HG02763 (cell line): ENCODE data around the gene DDIT3.
"Not testable (repeated sequence)": the region's sequence is repeated elsewhere in the genome, so short reads cannot be mapped to it uniquely, and the experiment has no call there.

Source experiments
- ATAC-seq: cut with Tn5 transposase; IDR thresholded peaks from one replicate; pipeline ENCODE4 v1.9.1; 2021; ENCODE audit warnings: mild to moderate bottlenecking, moderate library complexity; ENCODE audit not compliant: unreplicated experiment

DDIT3 gene

DNA sequence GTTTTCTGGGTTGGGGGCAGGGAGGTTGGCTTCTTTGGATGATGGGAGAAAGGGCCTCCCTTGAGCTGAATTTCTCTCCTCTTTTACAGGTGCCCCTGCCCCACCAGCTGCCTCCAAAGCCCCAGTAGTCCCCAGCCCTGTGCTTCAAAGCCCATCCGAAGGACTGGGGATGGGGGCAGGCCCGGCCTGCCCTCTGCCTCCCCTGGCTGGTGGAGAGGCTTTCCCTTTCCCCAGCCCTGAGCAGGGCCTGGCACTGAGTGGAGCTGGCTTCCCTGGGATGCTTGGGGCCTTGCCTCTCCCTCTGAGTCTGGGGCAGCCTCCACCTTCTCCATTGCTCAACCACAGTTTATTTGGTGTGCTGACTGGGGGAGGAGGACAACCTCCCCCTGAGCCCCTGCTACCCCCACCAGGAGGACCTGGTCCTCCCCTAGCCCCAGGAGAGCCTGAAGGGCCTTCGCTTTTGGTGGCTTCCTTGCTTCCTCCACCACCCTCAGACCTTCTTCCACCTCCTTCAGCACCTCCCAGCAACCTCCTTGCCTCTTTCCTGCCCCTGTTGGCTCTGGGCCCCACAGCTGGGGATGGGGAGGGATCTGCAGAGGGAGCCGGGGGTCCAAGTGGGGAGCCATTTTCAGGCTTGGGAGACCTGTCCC is 6.3 kb upstream of the DDIT3 start:
- ATAC-seq: no peak

DNA sequence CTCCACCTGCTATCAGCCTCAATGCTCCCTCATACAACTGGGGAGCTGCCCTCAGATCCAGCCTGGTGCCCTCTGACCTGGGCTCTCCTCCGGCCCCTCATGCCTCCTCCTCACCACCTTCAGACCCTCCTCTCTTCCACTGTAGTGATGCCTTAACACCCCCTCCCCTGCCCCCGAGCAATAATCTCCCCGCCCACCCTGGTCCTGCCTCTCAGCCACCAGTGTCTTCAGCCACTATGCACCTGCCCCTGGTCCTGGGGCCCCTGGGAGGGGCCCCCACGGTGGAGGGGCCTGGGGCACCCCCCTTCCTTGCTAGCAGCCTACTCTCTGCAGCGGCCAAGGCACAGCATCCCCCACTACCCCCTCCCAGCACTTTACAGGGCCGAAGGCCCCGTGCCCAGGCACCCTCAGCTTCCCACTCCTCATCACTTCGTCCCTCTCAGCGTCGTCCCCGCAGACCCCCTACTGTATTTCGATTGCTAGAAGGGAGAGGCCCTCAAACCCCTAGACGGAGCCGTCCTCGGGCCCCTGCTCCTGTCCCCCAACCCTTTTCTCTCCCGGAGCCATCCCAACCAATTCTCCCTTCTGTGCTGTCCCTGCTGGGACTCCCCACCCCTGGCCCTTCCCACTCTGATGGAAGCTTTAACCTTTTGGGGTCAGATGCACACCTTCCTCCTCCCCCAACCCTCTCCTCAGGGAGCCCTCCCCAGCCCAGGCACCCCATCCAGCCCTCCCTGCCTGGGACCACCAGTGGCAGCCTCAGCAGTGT is 5.5 kb upstream of the DDIT3 start:
- ATAC-seq: no peak

DNA sequence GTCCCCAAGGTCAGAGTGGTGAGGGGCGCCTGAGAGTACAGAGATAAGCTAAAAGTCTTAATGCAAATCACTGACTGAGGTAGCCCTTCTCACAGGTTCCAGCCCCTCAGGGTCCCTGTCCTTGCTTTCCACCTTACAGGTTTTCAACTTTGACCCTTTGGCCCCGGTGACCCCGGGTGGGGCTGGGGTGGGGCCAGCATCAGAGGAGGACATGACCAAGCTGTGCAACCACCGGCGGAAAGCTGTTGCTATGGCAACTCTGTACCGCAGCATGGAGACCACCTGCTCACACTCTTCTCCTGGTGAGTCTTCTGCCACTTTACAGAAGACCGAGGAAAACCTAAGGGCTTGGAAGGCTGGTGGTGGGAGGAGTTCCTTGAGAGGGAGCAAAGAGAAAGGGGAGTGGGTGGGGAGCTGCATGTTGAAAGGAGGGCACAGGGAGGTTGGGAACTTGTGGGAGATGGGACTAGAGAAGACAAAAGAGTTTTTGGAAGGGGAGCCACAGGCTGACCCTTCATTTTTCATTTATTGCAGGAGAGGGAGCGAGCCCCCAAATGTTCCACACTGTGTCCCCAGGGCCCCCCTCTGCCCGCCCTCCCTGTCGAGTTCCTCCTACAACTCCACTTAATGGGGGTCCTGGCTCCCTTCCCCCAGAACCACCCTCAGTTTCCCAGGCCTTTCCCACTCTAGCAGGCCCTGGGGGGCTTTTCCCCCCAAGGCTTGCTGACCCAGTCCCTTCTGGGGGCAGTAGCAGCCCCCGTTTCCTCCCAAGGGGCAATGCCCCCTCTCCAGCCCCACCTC is 4.7 kb upstream of the DDIT3 start:
- no peak for ATAC-seq

DNA sequence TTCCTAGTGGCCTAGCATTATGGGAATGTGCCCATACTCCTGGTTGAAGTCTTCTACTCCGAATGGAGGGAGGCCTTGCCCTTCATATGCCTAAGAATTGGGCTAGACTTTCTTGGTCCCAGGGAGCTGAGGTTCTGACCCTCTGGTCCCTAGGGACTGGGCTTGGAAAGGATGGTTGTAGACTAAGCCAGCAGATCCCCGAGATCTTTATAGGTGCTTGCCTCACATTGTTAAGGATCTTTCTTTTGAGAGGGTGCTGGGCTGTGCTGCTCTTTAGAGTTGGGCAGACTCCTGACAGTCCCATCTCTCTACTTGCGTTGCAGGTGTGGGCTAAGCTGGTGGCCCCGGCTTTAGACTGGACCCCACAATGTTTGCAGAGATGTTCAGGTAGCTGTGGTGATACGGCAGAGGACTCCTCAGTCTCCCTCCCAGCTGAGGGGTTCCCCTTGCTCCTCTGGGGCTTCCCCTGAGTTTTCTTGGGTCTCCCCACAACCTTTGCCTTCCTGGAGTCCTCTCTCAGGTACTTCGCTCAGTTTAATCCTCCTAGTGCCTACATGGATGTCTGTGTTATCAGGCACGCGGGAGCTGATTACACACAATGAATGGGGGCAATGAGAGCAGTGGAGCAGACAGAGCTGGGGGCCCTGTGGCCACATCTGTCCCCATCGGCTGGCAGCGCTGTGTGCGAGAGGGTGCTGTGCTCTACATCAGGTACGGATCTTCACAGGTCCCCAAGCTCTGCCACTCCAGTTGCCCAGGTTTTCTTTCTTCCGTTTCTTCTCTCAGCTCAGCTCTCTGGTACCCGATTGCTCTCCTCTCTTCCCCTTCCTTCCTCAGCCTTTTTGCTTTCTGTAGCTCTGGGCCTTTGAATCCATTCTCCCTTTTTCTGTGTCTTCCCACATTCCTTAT is 3.6 kb upstream of the DDIT3 start:
- no peak for ATAC-seq

DNA sequence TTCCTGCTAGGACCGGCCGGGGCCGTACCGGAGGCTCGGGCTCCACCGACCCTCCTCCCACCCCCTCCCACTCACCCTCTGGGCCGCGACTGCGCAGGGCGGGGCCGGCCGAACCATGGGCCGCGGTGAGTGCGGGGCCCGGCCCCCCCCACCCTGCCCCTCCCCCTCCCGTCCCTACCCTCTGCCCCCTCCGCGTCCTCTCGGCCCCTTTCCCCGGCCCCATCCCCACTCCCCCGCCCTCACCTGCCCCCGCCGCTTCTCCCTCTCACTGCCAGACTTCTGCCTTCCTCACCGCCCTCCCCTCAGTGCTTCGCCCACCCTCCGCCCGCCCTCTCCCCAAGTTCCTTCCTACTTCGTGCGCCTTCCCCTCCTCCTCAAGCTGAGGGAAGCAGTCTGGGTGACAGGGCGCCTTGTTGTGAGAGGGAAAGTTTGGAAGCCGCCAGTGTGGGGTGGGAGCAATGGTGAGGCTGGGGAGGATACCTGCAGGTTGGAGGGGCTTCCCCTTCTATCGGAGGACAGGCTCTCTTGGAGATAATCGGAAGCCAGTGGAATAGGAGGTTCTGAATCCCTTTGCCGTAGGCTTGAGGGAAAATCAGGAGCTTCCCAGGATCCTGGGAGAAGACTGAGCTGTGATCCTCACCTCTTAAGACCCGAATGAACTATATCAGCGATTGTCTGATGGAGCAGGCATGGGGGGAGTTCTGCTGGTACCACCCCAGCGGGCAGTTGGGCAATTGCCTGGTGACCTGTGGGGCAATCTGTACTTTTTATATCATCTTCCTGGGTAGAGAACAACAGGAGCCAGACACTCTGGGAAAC is 2.8 kb upstream of the DDIT3 start:
- no peak for ATAC-seq

DNA sequence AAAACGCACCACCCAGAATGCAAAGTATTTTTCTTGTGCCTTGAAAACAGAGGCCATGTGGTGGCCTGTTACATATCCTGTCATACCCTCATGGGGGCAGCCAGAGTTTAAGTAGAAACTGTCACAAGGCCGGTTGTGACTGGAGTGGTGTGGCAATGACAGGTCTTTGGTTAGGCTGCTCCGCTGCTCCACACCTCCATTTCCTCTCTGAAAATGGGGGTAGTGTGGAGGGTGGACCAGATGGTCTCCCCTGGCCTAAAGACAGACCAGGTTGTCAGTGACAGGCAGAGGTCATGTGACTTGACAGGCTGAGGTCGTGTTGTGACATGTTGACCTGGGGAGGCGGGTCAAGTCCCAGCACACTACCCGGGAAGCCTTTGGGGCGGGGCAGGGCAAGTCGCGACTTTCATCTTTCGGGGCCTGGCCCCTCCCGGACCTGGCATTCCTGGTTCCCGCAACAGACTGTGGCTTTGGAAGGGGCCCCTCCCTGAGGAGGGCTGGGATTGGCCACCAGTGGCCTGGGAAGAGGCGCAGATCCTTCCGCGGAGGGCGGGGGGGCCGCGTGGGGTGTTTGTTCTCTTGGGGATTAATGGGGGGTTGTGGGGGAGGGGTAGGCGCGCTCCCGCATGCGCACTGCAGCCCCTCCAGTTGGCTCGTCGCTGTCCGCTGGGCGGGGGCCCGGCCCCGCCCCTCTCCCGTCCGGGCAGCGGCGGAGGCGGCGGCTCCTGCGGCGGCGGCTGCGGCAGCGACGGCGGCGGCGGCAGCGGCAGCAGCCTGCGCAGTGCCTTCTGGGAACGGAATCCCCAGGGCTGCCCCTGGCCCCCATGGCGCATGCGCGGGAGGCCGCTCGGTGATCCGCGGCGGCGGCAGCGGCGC is 1.9 kb upstream of the DDIT3 start, which contains the start of gene MBD6:
Gene MBD6 (plus strand): TSS at position 814 of the 876 bp plus-strand sequence. CDS start 1,480 bp downstream, outside the sequence.
- peak; percentile 39 for ATAC-seq

DNA sequence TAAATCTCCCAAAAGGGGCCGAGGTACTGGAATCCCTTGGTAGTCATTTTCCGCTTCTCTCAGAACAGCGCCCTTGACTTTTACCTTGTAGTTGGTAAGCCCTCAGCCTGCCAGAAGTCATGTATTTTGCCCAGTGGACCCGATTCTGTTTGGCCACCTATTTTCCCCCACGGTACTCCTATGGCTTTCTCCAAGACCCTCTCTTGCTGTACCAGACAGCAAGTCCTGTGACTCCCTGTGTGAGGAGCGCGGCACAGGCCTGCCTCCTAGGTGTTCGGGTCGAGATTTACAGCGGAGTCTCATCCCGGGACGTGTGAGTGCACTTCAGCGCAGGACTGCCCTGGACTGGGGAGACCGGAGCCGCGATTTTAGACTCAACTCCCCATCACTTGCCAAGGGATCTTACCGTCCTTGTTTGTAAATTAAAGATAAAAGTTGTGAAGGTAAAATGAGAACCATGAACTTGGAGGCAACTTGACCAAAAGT is 1.3 kb upstream of the DDIT3 start:
- ATAC-seq: no peak

DNA sequence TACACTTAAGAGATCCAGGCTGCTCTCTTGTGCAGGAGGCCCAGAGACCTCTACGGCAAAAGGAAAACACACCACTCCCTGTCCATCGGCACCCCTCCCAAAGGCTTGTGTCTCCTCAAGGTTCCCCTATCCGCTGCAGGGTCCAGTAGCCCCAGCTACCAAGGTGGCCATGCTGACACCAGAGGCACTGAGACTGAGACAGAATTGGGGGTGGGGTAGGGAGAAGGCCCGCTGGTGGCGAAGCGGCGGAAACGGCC is 590 bp downstream of the DDIT3 start:
- no peak for ATAC-seq

DNA sequence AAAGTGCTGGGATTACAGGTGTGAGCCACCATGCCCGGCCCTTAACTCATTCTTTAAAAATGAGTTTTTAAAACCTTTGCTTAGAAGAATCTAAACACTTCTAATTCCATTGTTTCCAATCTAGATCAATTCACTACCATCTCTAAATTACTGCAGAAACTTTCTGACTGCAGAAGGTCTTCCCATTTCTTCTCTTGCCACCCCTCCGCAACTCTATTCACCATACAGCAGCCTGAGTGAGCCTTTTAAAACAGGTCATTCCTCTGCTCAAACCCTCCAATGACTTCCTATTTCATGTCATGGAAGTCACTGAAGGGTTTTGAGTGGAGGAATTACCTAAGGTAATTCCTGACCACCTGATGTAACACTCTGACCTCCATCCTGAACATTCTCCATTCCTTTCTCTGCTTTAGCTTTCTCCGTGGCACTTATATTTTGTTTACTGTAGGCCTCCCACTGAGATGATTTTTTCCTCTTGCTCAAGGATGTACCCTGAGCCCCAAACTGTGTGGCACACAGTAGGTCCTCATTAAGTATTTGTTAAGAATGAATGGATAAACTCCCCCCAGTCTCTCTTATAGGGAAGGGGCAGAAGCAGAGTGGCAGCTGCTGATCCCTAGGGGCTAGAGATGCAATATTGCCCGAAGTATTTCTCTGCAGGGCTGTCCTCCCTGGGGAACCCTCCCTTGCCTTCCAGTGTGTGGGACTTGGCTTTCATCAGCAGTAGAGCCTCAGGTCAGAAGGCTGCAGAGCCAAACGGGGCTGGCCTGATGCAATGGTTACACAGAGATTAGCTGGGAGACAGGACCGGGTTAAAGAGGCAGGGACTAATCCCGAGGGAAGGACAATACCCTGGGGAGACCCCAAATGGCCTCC is 1.2 kb downstream of the DDIT3 start:
- ATAC-seq: no peak

DNA sequence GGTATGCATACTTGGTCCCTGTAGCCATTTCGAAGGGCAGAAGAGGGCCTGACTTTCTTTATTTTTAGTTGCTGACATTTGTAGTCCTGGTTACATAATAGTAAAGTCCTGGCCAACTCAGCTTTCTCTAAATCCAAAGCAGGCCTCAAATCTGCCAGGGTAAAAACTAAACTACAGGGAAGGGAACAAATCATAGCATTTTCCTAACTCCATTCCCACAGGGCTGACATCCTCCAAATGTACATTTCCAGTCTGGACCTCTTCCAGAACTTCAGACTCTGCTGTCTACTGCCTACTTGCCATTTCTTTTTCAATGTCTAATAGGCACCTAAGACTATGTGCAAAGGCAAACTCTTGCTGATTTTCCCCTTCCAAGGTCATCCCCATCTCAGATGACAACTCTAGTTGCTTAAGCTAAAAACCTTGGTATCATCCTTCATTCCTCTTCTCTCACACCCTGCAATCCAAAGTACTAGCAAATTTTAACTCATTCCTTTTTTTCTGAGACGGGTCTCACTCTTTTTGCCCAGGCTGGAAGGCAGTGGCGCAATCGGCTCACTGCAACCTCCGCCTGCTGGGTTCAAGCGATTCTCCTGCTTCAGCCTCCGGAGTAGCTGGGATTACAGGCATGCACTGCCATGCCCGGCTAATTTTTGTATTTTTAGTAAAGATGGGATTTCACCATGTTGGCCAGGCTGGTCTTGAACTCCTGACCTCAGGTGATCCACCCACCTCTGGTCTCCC is 2.0 kb downstream of the DDIT3 start:
- ATAC-seq: no peak

DNA sequence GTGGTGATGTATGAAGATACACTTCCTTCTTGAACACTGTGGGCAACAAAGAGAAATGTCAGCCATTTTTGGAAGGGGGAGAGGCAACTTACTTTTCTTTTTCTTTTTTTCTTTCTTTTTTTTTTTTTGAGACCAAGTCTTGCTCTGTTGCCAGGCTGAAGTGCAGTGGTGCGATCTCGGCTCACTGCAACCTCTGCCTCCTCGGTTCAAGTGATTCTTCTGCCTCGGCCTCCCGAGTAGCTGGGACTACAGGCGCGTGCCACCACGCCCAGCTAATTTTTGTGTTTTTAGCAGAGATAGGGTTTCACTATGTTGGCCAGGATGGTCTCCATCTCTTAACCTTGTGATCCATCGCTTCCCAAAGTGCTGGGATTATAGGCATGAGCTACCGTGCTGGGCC is 2.6 kb downstream of the DDIT3 start:
- not testable (repeated sequence) for ATAC-seq

DNA sequence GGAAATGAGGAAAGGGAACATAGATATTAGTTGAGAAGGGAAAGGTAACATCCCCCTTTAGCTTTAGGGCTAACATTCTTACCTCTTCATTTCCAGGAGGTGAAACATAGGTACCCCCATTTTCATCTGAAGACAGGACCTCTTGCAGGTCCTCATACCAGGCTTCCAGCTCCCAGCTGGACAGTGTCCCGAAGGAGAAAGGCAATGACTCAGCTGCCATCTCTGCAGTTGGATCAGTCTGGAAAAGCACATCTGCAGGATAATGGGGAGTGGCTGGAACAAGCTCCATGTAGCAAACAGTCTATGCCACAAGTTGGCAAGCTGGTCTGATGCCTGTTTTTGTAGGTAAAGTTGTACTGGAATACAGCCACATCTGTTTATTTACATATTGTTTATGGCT is 3.1 kb downstream of the DDIT3 start:
- ATAC-seq: no peak

DNA sequence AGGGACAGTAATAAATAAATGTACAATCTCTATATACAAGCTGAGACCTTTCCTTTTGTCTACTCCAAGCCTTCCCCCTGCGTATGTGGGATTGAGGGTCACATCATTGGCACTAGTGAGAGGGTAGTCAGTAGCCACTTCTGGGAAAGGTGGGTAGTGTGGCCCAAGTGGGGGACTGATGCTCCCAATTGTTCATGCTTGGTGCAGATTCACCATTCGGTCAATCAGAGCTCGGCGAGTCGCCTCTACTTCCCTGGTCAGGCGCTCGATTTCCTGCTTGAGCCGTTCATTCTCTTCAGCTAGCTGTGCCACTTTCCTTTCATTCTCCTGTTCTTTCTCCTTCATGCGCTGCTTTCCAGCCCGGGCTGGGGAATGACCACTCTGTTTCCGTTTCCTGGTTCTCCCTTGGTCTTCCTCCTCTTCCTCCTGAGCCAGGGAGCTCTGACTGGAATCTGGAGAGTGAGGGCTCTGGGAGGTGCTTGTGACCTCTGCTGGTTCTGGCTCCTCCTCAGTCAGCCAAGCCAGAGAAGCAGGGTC is 3.6 kb downstream of the DDIT3 start:
- no peak for ATAC-seq

DNA sequence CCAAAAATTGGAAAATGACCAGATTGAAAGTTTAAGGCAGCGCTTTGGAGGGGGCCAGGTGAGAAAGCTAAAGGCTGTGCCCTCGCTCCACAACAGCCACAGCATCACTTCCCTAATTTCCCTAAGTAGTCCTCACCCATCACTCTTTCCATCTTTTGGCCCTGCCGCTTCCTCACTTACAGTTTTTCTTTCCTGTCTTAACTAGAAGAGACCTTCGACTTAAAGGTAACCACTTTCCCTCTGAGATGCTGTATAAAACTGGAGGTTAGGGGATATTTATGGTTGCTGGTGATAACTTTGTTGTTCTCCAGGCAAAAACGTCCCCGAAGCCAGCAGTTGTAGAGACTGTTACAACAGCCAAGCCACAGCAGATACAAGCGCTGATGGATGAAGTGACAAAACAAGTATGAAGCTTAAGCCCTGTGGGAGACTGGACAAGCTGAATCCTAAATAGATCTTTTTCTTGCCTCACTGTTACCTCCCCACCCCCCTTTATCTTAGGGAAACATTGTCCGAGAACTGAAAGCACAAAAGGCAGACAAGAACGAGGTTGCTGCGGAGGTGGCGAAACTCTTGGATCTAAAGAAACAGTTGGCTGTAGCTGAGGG is 4.3 kb downstream of the DDIT3 start:
- ATAC-seq: no peak

DNA sequence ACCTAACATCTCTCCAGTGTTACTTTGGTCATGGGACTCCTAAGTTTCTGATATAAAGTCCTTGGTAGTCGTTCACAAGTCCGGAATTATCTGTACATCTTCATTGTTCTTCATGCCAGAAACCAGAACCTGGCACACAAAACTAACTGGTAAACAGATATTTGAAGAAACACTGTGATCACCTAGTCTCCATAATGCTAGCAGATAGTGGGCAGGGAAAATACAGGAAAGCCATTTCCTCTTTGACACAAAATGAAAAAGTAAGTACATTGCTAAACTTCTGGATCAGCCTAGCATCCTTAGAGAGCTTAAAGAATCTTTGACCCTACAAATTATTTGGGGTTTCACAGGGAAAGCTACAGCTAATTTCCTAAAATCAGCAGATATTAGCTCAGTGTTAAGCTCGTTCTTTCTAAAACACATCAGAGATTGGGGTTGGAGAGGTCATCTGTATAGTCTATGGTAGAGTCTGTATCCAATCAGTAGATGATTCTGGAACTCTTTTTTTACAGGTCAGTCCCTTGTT is 4.8 kb downstream of the DDIT3 start:
- ATAC-seq: no peak

DNA sequence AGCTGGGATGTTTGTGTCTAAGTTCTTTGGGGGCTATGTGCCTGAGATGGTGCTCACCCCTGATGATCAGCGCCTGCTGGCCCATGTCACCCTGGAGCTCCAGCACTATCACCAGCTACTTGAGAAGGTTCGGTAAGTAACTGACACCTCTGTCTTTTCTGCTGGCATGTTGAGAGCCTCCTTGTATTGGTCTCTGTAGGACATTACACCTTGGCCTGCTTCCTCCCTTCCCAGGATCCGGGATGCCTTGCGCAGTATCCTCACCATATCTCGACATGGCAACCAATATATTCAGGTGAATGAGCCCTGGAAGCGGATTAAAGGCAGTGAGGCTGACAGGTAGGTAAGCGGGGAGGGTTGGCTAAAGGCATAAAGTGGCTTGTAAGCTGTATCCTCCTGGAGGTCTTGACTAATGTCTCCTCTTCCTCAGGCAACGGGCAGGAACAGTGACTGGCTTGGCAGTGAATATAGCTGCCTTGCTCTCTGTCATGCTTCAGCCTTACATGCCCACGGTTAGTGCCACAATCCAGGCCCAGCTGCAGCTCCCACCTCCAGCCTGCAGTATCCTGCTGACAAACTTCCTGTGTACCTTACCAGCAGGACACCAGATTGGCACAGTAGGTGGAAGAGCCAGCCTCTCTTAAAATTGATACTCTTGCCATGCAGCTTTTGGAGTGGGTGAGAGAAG is 5.5 kb downstream of the DDIT3 start:
- ATAC-seq: no peak
